GM12874 (cell line): Measurements from ENCODE around the gene CLCN1.

Experiments
- CTCF ChIP-seq: IDR thresholded peaks from 2 replicates; pipeline ENCODE4 v1.5.1; 2011; ENCODE audit warnings: low read depth, mild to moderate bottlenecking, control low read depth, low read length, moderate library complexity; ENCODE audit not compliant: insufficient read depth

The CLCN1 gene

GRCh38 chr7:143287339-143287934, 28.5 kb upstream of the CLCN1 start:
- TF ChIP-seq CTCF, result no peak

DNA sequence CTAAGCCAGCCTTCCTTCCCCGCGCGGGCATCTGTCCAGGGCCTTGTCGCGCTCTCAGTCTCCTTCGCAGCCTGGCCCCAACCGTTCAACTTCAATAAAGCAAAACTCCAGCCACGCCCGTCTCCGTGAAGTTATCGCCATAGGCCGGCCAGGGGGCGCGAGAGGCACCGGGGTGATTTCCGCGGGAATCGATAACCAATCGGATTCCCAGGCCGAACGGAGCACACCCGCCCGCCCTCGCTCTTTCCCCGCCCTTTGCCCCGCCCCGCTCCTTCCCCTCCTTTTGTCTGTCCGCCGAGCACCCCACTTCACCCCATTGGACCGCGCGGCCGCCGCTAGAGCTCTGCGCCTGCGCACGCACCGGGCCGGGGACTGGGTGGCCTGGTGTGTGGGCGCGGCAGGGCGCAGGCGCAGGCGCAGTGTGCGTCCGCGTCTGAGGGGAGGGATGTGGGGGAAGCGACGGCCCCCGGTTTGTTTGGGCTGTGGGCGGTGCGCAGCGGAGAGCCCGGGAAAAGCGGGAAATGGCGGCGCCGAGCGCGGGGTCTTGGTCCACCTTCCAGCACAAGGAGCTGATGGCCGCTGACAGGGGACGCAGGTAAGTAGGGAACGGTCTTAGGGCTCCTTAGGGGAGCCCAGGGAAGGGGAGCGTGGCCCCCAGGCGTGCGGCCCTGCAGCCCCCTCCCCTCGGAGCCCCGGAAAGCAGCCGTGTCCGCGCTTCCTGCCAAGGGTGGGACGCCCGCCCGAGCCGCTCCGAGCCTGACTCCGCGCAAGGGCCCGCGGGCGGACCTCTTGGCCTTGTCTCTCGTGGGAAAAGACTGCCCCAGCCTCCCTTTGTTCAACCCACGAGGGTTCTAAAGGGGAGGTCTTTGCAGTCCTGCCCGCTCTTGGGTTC, 27.7 kb upstream of the CLCN1 start, which contains the start of gene CASP2:
Gene CASP2, plus strand, starts transcription at position 417 of the 892 bp plus-strand sequence. Its CDS starts 105 bp downstream, at position 522.
- no peak for TF ChIP-seq CTCF

GRCh38 chr7:143288836-143289235, 27.1 kb upstream of the CLCN1 start:
- TF ChIP-seq CTCF, result no peak

- TF ChIP-seq CTCF, result no peak
Measured at GRCh38 chr7:143289421-143289820, 26.5 kb upstream of the CLCN1 start.

DNA sequence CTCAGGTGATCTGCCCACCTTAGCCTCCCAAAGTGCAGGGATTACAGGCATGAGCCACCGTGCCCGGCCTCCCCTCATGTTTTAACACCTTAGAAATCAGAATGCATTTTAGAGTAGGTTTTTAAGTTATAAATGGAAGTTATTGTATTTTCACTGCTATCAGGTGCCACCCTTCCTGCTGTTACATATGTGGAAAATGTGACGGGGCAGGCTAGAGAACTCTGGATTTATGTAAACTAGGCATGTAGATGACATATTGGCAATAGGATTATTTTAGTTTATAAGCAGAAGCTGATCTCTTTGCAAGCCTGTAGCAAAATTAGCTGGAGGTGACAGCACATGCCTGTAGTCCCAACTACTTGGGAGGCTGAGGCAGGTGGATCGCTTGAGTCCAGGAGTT, 25.6 kb upstream of the CLCN1 start:
- TF ChIP-seq CTCF, result no peak

GRCh38 chr7:143292876-143293275, 23.0 kb upstream of the CLCN1 start:
- no peak for TF ChIP-seq CTCF

- no peak for TF ChIP-seq CTCF
Measured at GRCh38 chr7:143295870-143296269, 20.0 kb upstream of the CLCN1 start.
